ENCODE measurements around the gene BMX. TPM values are rescaled to one million over a fixed set of nuclear protein-coding genes. Genes with fewer than 3 reads are reported as not detected.

The BMX gene
- total RNA-seq, 2 donors from 2014 or later, result 0.52 TPM; not detected in 1

- ATAC-seq, result no peak
- no peak overlapping the region for H3K4me3 ChIP-seq
- no peak for DNase-seq
- H3K9me3 ChIP-seq, result no peaks in the 10 kb centered on the region
- no peaks in the 10 kb centered on the region for H3K36me3 ChIP-seq (replicated peaks in 1 of 2; ENCODE audit: insufficient read depth in 1 of 2, low read depth in 2 of 2)
- TF ChIP-seq POLR2A (IDR thresholded peaks at IDR 0.05), result no peak
- TF ChIP-seq CTCF (IDR thresholded peaks at IDR 0.05), result no peak
- H3K27ac ChIP-seq, result no peak overlapping the region
- no peaks in the 10 kb centered on the region for H3K27me3 ChIP-seq
- intact Hi-C loops (cut with DNase I), result no loop called here
- no peaks in the 10 kb centered on the region for H3K4me1 ChIP-seq
These were observed 99.4 kb downstream of the BMX start for GRCh38 chrX:15600049-15600448.

GRCh38 chrX:15600745-15601144 is 100.1 kb downstream of the BMX start, which contains the start of gene ACE2:
ACE2 (minus strand) TSS chrX:15600960; CDS start chrX:15600911, 49 bp downstream.
- no peaks in the 10 kb centered on the region for H3K27me3 ChIP-seq
- no peak for ATAC-seq
- 50 to 72% methylated on average over 4 of the region's 4 CpGs for WGBS, 2 donors
- no peak within 1 kb of the TSS for H3K4me3 ChIP-seq
- no peak for TF ChIP-seq POLR2A (IDR thresholded peaks at IDR 0.05)
- no peak for TF ChIP-seq CTCF (IDR thresholded peaks at IDR 0.05)
- H3K9me3 ChIP-seq, result no peaks in the 10 kb centered on the region
- DNase-seq, result no peak
- H3K4me1 ChIP-seq, result no peaks in the 10 kb centered on the region
- no peaks in the 10 kb centered on the region for H3K36me3 ChIP-seq (replicated peaks in 1 of 2; ENCODE audit: insufficient read depth in 1 of 2, low read depth in 2 of 2)
- intact Hi-C loops (cut with DNase I), result no loop called here
- no peak within 1 kb of the TSS for H3K27ac ChIP-seq

GRCh38 chrX:15601932-15602331 is 101.3 kb downstream of the BMX start:
- ATAC-seq, result no peak
- Histone ChIP-seq H3K4me1 (peaks cover 9% of the 10 kb centered on the region), H3K9me3 (no peaks in the 10 kb centered on the region), H3K27me3 (no peaks in the 10 kb centered on the region), H3K36me3 (replicated peaks in 1 of 2; ENCODE audit: insufficient read depth in 1 of 2, low read depth in 2 of 2) (no peaks in the 10 kb centered on the region), H3K27ac (no peak overlapping the region), H3K4me3 (no peak overlapping the region)
- TF ChIP-seq POLR2A (IDR thresholded peaks at IDR 0.05) (no peak), CTCF (IDR thresholded peaks at IDR 0.05) (no peak)
- WGBS, 2 donors, result 56 to 72% methylated on average over 3 of the region's 3 CpGs
- intact Hi-C loops (cut with DNase I), result no loop called here
- no peak for DNase-seq

DNA sequence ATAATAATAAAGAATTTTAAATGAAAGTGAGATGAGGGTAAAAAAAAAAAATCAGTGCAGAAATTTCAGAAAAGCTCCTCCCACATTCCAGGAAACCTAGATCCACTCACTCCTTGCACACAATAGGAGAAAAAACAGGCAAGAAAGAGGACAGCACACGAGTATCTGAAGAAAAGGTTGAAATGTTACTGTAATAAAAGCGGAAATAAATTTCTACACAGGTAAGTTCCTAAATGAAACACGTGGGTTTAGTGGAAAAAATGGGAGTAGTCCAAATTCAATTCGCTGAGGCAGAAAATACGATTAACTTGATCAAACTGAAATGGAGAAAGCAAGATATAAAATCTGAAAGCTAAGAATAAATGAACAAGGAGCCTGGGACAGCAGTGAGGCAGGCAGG is 102.2 kb downstream of the BMX start:
- Histone ChIP-seq H3K27me3 (no peaks in the 10 kb centered on the region), H3K4me3 (no peak overlapping the region), H3K9me3 (no peaks in the 10 kb centered on the region), H3K4me1 (peaks cover 9% of the 10 kb centered on the region), H3K27ac (no peak overlapping the region), H3K36me3 (replicated peaks in 1 of 2; ENCODE audit: insufficient read depth in 1 of 2, low read depth in 2 of 2) (no peaks in the 10 kb centered on the region)
- 74 to 82% methylated on average over 5 of the region's 5 CpGs for WGBS, 2 donors
- DNase-seq, result no peak
- TF ChIP-seq POLR2A (IDR thresholded peaks at IDR 0.05), result no peak
- no peak for TF ChIP-seq CTCF (IDR thresholded peaks at IDR 0.05)
- ATAC-seq, result no peak
- intact Hi-C loops (cut with DNase I), result no loop called here

- H3K4me3 ChIP-seq, result no peak overlapping the region
- H3K27me3 ChIP-seq, result no peaks in the 10 kb centered on the region
- 100% methylated on average over 1 of the region's 1 CpG; no CpG with 5 or more reads in 1 of the 2 donors for WGBS, 2 donors
- TF ChIP-seq CTCF (IDR thresholded peaks at IDR 0.05), result no peak
- no peak for TF ChIP-seq POLR2A (IDR thresholded peaks at IDR 0.05)
- DNase-seq, result no peak
- no peaks in the 10 kb centered on the region for H3K9me3 ChIP-seq
- no peak overlapping the region for H3K27ac ChIP-seq
- ATAC-seq, result no peak
- peaks cover 9% of the 10 kb centered on the region for H3K4me1 ChIP-seq
- intact Hi-C loops (cut with DNase I), result no loop called here
- H3K36me3 ChIP-seq (replicated peaks in 1 of 2; ENCODE audit: insufficient read depth in 1 of 2, low read depth in 2 of 2), result no peaks in the 10 kb centered on the region
These were observed 104.6 kb downstream of the BMX start for GRCh38 chrX:15605226-15605625.

Data from body of pancreas (tissue), 4 donors.